Smooth muscle cell (in vitro differentiated cells): ENCODE measurements around the gene ASIC5. TPM values are rescaled to one million over a fixed set of nuclear protein-coding genes. Genes with fewer than 3 reads are reported as not detected.

ENCODE experiments used
- DNase-seq: peaks from one replicate; lab custom pipeline; 2025; ENCODE audit not compliant: unreplicated experiment; lab: John Stamatoyannopoulos, UW
- H2AFZ ChIP-seq: fragments of 200-600 bp; sonication (generic); 2 replicates; pipeline ENCODE4 v1.6.0; 2016; ENCODE audit warnings: antibody characterized with exemption, low read depth, mild to moderate bottlenecking
- H3F3A ChIP-seq: fragments of 200-600 bp; sonication (generic); 2 replicates; pipeline ENCODE4 v1.6.0; 2017; ENCODE audit warnings: antibody characterized with exemption, low read depth
- H3K27ac ChIP-seq: fragments of 200-600 bp; sonication (generic); 2 replicates; pipeline ENCODE4 v1.5.1; 2016; ENCODE audit warnings: low read depth, mild to moderate bottlenecking
- H3K27me3 ChIP-seq: fragments of 200-600 bp; sonication (generic); 2 replicates; pipeline ENCODE4 v1.6.1; 2016; ENCODE audit warnings: low read depth, mild to moderate bottlenecking
- H3K36me3 ChIP-seq: fragments of 200-600 bp; sonication (generic); 2 replicates; pipeline ENCODE4 v1.5.1; 2016; ENCODE audit warnings: low read depth
- H3K4me1 ChIP-seq: fragments of 200-600 bp; sonication (generic); 2 replicates; pipeline ENCODE4 v1.5.1; 2016; ENCODE audit warnings: low read depth
- H3K4me2 ChIP-seq: fragments of 200-600 bp; sonication (generic); 2 replicates; pipeline ENCODE4 v1.6.0; 2016; ENCODE audit warnings: mild to moderate bottlenecking
- H3K4me3 ChIP-seq: fragments of 200-600 bp; sonication (generic); 2 replicates; pipeline ENCODE4 v1.5.1; 2016; ENCODE audit warnings: mild to moderate bottlenecking
- H3K79me2 ChIP-seq: fragments of 200-600 bp; sonication (generic); 2 replicates; pipeline ENCODE4 v1.6.0; 2016; ENCODE audit warnings: low read depth, mild to moderate bottlenecking
- H3K9ac ChIP-seq: fragments of 200-600 bp; sonication (generic); 2 replicates; pipeline ENCODE4 v1.6.0; 2016; ENCODE audit warnings: low read depth
- H3K9me3 ChIP-seq: fragments of 200-600 bp; sonication (generic); replicated peaks from 2 replicates; pipeline ENCODE4 v1.5.1; 2016; ENCODE audit warnings: low read depth
- H4K20me1 ChIP-seq: fragments of 200-600 bp; sonication (generic); 2 replicates; pipeline ENCODE4 v1.6.0; 2016; ENCODE audit warnings: low read depth
- CTCF ChIP-seq: fragments of 200-600 bp; sonication (generic); IDR thresholded peaks from 2 replicates; pipeline ENCODE4 v1.5.1; 2017; ENCODE audit warnings: borderline replicate concordance, mild to moderate bottlenecking, antibody characterized with exemption; ENCODE audit not compliant: insufficient read depth, poor library complexity, severe bottlenecking
- WGBS: methylation state at CpG from one replicate; pipeline ENCODE4 v1.1.7; 2016; ENCODE audit warnings: low lambda C conversion rate; 5-methylcytosine and 5-hydroxymethylcytosine counted together
- polyA plus RNA-seq: library from polyadenylated mRNA; unstranded; fragments of >200 nt; fragmentation: Nextera tagmentation; extraction: Ambion mirVana; gene quantifications from 2 replicates; pipeline ENCODE4 v1.2.1, GENCODE V29; 2016
- total RNA-seq: library from RNA; depleted of rRNA; stranded (reverse); fragments of >200 nt; gene quantifications from 2 replicates; pipeline ENCODE4 v1.2.3, GENCODE V29; 2014

ASIC5 gene
- total and polyA plus RNA-seq, 2 experiments from 2014 or later = not detected

GRCh38 chr4:155885666-155886065 lies 19.6 kb upstream of the ASIC5 start:
- WGBS = 84% methylated on average over 6 of the region's 6 CpGs
- TF ChIP-seq CTCF = no peak
- H3K36me3 ChIP-seq = no peaks in the 10 kb centered on the region

GRCh38 chr4:155883895-155884294 lies 17.8 kb upstream of the ASIC5 start:
- Histone ChIP-seq H3K27ac (no peak overlapping the region), H3F3A (peaks cover 1% of the 10 kb centered on the region), H2AFZ (no peak overlapping the region), H3K9ac (no peak overlapping the region), H3K79me2 (no peaks in the 10 kb centered on the region), H3K4me3 (no peak overlapping the region), H4K20me1 (no peaks in the 10 kb centered on the region), H3K9me3 (no peaks in the 10 kb centered on the region), H3K27me3 (no peaks in the 10 kb centered on the region), H3K4me1 (peaks cover 4% of the 10 kb centered on the region), H3K36me3 (no peaks in the 10 kb centered on the region), H3K4me2 (no peak overlapping the region)
- 95% methylated on average over 3 of the region's 3 CpGs for WGBS
- DNase-seq = no peak
- TF ChIP-seq CTCF = no peak

More at GRCh38 chr4:155885666-155886065, 19.6 kb upstream of the ASIC5 start:
- Histone ChIP-seq H3K4me1 (peaks cover 7% of the 10 kb centered on the region), H3F3A (peaks cover 11% of the 10 kb centered on the region), H3K27ac (no peak overlapping the region), H3K4me2 (no peak overlapping the region), H3K9me3 (no peaks in the 10 kb centered on the region), H3K27me3 (no peaks in the 10 kb centered on the region), H2AFZ (no peak overlapping the region), H3K79me2 (no peaks in the 10 kb centered on the region), H3K9ac (no peak overlapping the region), H4K20me1 (no peaks in the 10 kb centered on the region), H3K4me3 (no peak overlapping the region)
- no peak for DNase-seq

GRCh38 chr4:155881555-155881954 lies 15.5 kb upstream of the ASIC5 start:
- TF ChIP-seq CTCF = no peak
- H2AFZ ChIP-seq = no peak overlapping the region
- H4K20me1 ChIP-seq = no peaks in the 10 kb centered on the region
- no peaks in the 10 kb centered on the region for H3K27me3 ChIP-seq
- H3F3A ChIP-seq = no peaks in the 10 kb centered on the region
- no peaks in the 10 kb centered on the region for H3K4me1 ChIP-seq
- H3K9me3 ChIP-seq = no peaks in the 10 kb centered on the region
- 95% methylated on average over 1 of the region's 1 CpG for WGBS
- H3K4me3 ChIP-seq = no peak overlapping the region
- H3K36me3 ChIP-seq = no peaks in the 10 kb centered on the region
- H3K9ac ChIP-seq = no peak overlapping the region
- no peak for DNase-seq
- H3K79me2 ChIP-seq = no peaks in the 10 kb centered on the region
- no peak overlapping the region for H3K4me2 ChIP-seq
- no peak overlapping the region for H3K27ac ChIP-seq

GRCh38 chr4:155879767-155880166 lies 13.7 kb upstream of the ASIC5 start:
- Histone ChIP-seq H3K4me2 (no peak overlapping the region), H3F3A (no peaks in the 10 kb centered on the region), H3K9ac (no peak overlapping the region), H3K79me2 (no peaks in the 10 kb centered on the region), H3K4me3 (no peak overlapping the region), H3K4me1 (no peaks in the 10 kb centered on the region), H4K20me1 (no peaks in the 10 kb centered on the region), H2AFZ (no peak overlapping the region), H3K27me3 (no peaks in the 10 kb centered on the region), H3K27ac (no peak overlapping the region), H3K9me3 (peaks cover 8% of the 10 kb centered on the region), H3K36me3 (no peaks in the 10 kb centered on the region)
- DNase-seq = no peak
- TF ChIP-seq CTCF = no peak
